Panc1 (cell line): ENCODE results near the gene CREBBP. TPM values are rescaled to one million over a fixed set of nuclear protein-coding genes. Genes with fewer than 3 reads are reported as not detected.

Source experiments
- ATAC-seq: fragments of 200-7000 bp; cut with Tn5 transposase; 2 replicates; pipeline ENCODE4 v1.9.1; 2020; ENCODE audit warnings: mild to moderate bottlenecking, moderate library complexity
- BruUV-seq: library from RNA; stranded (reverse); fragments of 400-500 nt; replicated peaks from 2 replicates; lab custom pipeline; 2021; lab: Mats Ljungman, UMichigan
- CTCF ChIA-PET: fragments of 300-600 bp; sonication (Branson Sonifier 250); formaldehyde crosslinking; loops from one replicate; lab custom pipeline; 2022; ENCODE audit warnings: antibody characterized with exemption; lab: Charles Lee
- POLR2A ChIA-PET: fragments of 300-600 bp; sonication (Branson Sonifier 250); formaldehyde crosslinking; loops from one replicate; lab custom pipeline; 2022; ENCODE audit warnings: antibody characterized with exemption; lab: Charles Lee
- DNase-seq: peaks from one replicate; pipeline ENCODE4 v3.0.0-alpha.2; 2010; ENCODE audit warnings: low read depth, low spot score
- H3K27ac ChIP-seq: 2 replicates; pipeline ENCODE4 v1.5.1; 2011; ENCODE audit warnings: mild to moderate bottlenecking, low read length, inconsistent platforms
- H3K27me3 ChIP-seq: fragments of 200-500 bp; sonication (Bioruptor generic); 2 replicates; pipeline ENCODE4 v1.6.0; 2014; ENCODE audit warnings: low read length, inconsistent platforms; ENCODE audit not compliant: control insufficient read depth, insufficient read depth
- H3K36me3 ChIP-seq: fragments of 200-500 bp; sonication (Bioruptor generic); 2 replicates; pipeline ENCODE4 v1.5.1; 2014; ENCODE audit warnings: inconsistent platforms, mild to moderate bottlenecking, low read length, moderate library complexity; ENCODE audit not compliant: control insufficient read depth, insufficient read depth
- H3K4me1 ChIP-seq: 2 replicates; pipeline ENCODE4 v1.5.1; 2011; ENCODE audit warnings: inconsistent platforms, mild to moderate bottlenecking, low read length, moderate library complexity; ENCODE audit not compliant: control insufficient read depth, insufficient read depth
- H3K4me3 ChIP-seq, 2 experiments: 2 replicates each; pipeline ENCODE4 v1.5.1; 2011 to 2012; ENCODE audit warnings: low read depth in 2 of 2, low read length in 2 of 2, mild to moderate bottlenecking in 2 of 2, inconsistent platforms in 1 of 2, moderate library complexity in 1 of 2
- H3K9me3 ChIP-seq: fragments of 200-500 bp; sonication (Bioruptor generic); 2 replicates; pipeline ENCODE4 v1.5.1; 2014; ENCODE audit warnings: low read depth, mild to moderate bottlenecking, inconsistent platforms, low read length, moderate library complexity; ENCODE audit not compliant: control insufficient read depth, insufficient read depth
- CTCF ChIP-seq: fragments of 450-650 bp; IDR thresholded peaks from 2 replicates; pipeline ENCODE4 v1.5.1; 2017; ENCODE audit warnings: mild to moderate bottlenecking
- REST ChIP-seq, 2 experiments: IDR thresholded peaks; 2 replicates each; pipeline ENCODE4 v1.6.1; 2011 to 2012; ENCODE audit warnings: low read depth in 2 of 2, control low read depth in 1 of 2, low read length in 1 of 2, mild to moderate bottlenecking in 1 of 2, moderate library complexity in 1 of 2; ENCODE audit not compliant: insufficient read depth in 1 of 2
- SIN3A ChIP-seq: IDR thresholded peaks from 2 replicates; pipeline ENCODE4 v1.6.1; 2012; ENCODE audit warnings: low read depth, mild to moderate bottlenecking, low read length, moderate library complexity, borderline replicate concordance; ENCODE audit not compliant: insufficient read depth
- TCF7L2 ChIP-seq: IDR thresholded peaks from 2 replicates; pipeline ENCODE4 v1.6.1; 2011; ENCODE audit warnings: mild to moderate bottlenecking, low read depth, low read length, inconsistent platforms
- in situ Hi-C: cut with HindIII; loops from 2 replicates; pipeline ENCODE4 v1.10.0; 2016; ENCODE audit warnings: low sequenced_read_pairs, low pct_unique_long_range_greater_than_20kb
- intact Hi-C: fragments of 100-400 bp; cut with micrococcal nuclease; formaldehyde crosslinking; loops from one replicate; pipeline ENCODE4 v1.10.0; 2022; ENCODE audit not compliant: unreplicated experiment
- total RNA-seq: library from RNA; stranded (reverse); gene quantifications from one replicate; pipeline ENCODE4 v1.2.1, GENCODE V29; 2021; ENCODE audit not compliant: unreplicated experiment

Gene CREBBP
- total RNA-seq, 1 experiment from 2014 or later = 60.2 TPM

GRCh38 chr16:3879258-3879886 lies 1.1 kb downstream of the CREBBP start:
- in situ Hi-C loops (loop anchor here (10.0 kb wide), 1 partner anchor 65 kb away; no protein-coding TSS in a partner anchor), intact Hi-C loops (no loop called here)
- BruUV-seq = no TSS peak
- Histone ChIP-seq H3K4me1 (peaks cover 36% of the 10 kb centered on the region), H3K27me3 (no peaks in the 10 kb centered on the region), H3K4me3 (peak overlapping the region; percentile 84 to 93), H3K9me3 (no peaks in the 10 kb centered on the region), H3K27ac (peak overlapping the region; percentile 63), H3K36me3 (no peaks in the 10 kb centered on the region)
- DNase-seq = no peak
- peak; percentile 35 for ATAC-seq
- POLR2A ChIA-PET = interaction anchor here (0.6 kb wide), 1 partner anchor 141 kb away, joined by 4 read pairs; no protein-coding TSS in a partner anchor
- TF ChIP-seq REST (IDR thresholded peaks at IDR 0.05; ENCODE audit: insufficient read depth in 1 of 2, low read depth in 2 of 2, low read length in 1 of 2) (no peak), SIN3A (0 out of 2 replicates have a peak, but pooled peaks have one; percentile 57), TCF7L2 (peak; percentile 78)
- CTCF ChIA-PET = no interaction called here

- ATAC-seq (no peak), DNase-seq (no peak)
- Histone ChIP-seq H3K9me3 (no peaks in the 10 kb centered on the region), H3K27ac (peak overlapping the region; percentile 45; the same call in 1 of the 2 replicates), H3K27me3 (no peaks in the 10 kb centered on the region), H3K4me3 (peak overlapping the region; percentile 84 to 93), H3K36me3 (no peaks in the 10 kb centered on the region), H3K4me1 (peaks cover 40% of the 10 kb centered on the region)
- POLR2A ChIA-PET = interaction anchor here (0.5 to 0.6 kb wide), 2 partner anchors 140 kb away, joined by 4 to 5 read pairs; no protein-coding TSS in a partner anchor
- CTCF ChIA-PET = no interaction called here
- BruUV-seq = no TSS peak
- in situ Hi-C loops = loop anchor here (10.0 kb wide), 1 partner anchor 64 kb away; no protein-coding TSS in a partner anchor
- intact Hi-C loops = no loop called here
- TF ChIP-seq REST (IDR thresholded peaks at IDR 0.05; ENCODE audit: insufficient read depth in 1 of 2, low read depth in 2 of 2, low read length in 1 of 2) = no peak
- no peak for TF ChIP-seq CTCF
Observed at GRCh38 chr16:3878610-3879009, 1.9 kb downstream of the CREBBP start.
